HG02852 (cell line): Measurements from ENCODE around the gene COX7C.
"Not testable (repeated sequence)": the region's sequence is repeated elsewhere in the genome, so short reads cannot be mapped to it uniquely, and the experiment has no call there.

Experiments
- ATAC-seq: cut with Tn5 transposase; IDR thresholded peaks from one replicate; pipeline ENCODE4 v1.9.1; 2021; ENCODE audit warnings: mild to moderate bottlenecking, moderate library complexity; ENCODE audit not compliant: unreplicated experiment

Gene COX7C

DNA sequence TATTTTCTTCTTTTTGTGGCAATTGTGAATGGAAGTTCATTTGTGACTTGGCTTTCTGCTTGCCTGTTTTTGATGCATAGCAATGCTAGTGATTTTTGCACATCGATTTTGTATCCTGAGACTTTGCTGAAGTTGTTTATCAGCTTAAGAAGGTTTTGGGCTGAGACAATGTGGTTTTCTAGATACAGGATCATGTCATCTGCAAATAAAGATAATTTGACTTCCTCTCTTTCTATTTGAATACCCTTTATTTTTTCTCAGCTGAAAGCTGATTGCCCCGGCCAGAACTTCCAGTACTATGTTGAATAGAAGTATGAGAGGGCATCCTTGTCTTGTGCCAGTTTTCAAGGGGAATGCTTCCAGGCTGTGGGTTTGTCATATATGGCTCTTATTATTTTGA, 43.0 kb downstream of the COX7C start:
- not testable (repeated sequence) for ATAC-seq

DNA sequence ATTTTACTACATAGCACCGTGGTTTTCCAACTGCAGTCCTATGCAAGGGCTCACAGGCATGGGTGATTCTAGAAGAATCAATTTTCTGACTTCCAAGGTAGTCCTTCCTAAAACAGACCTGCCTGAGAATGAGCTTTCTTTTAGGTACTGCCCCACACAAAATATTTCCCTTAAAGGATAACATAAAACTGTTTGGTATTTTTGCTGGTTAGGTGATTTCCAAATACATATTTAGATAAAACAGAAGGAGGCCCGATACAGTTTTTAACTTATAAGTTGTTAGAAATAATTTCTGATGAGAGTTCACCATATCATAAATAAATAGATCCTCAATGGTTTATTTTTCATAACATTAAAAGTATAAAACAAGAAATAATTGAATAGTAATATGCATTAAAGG, 46.4 kb downstream of the COX7C start:
- no peak for ATAC-seq

DNA sequence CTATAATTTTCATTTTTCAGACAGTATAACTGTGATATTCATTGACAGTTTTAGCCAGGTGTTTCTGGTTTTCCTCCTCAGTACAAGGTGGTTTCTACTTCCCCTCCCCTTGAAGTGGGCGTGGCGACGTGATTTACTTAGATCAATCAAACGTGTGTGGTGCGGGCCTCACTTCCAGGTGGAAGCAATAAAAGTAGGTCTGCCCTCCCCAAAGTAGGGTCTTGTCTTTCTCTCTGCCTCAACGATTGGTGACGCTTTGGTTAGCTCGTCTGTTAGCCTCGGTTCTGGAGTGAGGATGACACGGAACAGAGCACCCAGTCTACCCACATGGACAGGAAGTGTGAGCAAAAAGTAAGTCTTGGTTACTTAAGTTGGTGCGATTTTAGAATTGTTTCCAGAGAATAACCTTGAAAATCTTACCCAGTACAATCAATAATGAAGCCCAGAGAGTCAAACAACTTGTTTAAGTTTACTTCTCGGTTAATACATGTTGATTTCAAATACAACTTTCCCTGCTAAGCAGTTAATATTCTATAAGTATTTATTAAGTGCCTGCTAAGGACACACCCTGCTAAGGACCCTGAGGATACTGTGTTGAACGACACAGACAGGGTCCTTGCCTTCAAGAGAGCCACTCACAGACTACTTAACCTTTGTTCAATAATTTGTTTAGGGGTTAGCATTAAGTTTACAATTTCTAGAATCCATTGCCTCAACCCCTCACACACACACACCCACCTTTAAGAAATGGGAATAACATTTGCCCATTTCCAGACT, 48.4 kb downstream of the COX7C start:
- peak; percentile 66 for ATAC-seq

DNA sequence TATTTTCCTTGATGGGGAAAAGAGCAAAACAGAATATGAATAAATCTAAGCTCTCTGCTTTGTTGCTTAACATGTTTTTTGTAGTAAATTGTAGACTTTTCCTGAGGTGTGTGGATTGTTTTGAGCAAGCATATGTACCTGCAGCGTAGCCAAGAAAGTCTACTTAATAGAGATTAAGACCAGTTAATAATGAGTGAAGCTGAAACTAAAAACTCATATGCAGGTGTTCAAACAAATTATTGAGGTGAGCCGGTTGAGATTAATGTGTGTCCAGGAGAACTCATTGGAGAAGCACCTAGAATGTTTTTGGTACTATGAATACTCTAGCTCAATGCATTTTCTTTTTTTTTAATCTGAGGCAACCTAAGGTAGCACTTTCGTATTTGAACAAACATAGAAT, 49.2 kb downstream of the COX7C start:
- ATAC-seq: no peak
